ENCODE results near the gene EEF2K. TPM values are rescaled to one million over a fixed set of nuclear protein-coding genes. Genes with fewer than 3 reads are reported as not detected.

The EEF2K gene
- total and polyA plus RNA-seq, 2 of the 13 experiments (the other 11 are each of a cell fraction or from before 2014, with no cell fraction given): 22.0 to 23.8 TPM

GRCh38 chr16:22252317-22252716 lies 46.2 kb downstream of the EEF2K start:
- Histone ChIP-seq H3K27me3 (ENCODE audit: control insufficient read depth in 1 of 2, insufficient read depth in 2 of 2, low read length in 2 of 2) (no peaks in the 10 kb centered on the region), H3K9ac (ENCODE audit: insufficient read depth, low read depth, low read length) (no peak overlapping the region), H3K4me1 (ENCODE audit: insufficient read depth, low read length) (no peaks in the 10 kb centered on the region), H3K4me3 (replicated peaks in 1 of 3; ENCODE audit: insufficient read depth in 1 of 3, low read depth in 2 of 3, low read length in 3 of 3) (no peak overlapping the region), H3K36me3 (replicated peaks in 1 of 2; ENCODE audit: control insufficient read depth in 1 of 2, insufficient read depth in 2 of 2, low read length in 2 of 2) (peaks cover 43 to 80% of the 10 kb centered on the region in 2 experiments), H4K20me1 (ENCODE audit: insufficient read depth, low read length) (no peaks in the 10 kb centered on the region), H3K27ac (ENCODE audit: extremely low read length, insufficient read depth, low read length) (no peak overlapping the region), H2AFZ (ENCODE audit: low read length) (no peak overlapping the region), H3K9me3 (ENCODE audit: low read length) (no peaks in the 10 kb centered on the region), H3K79me2 (ENCODE audit: insufficient read depth, low read length) (no peaks in the 10 kb centered on the region), H3K4me2 (ENCODE audit: low read depth, low read length) (no peak overlapping the region)
- DNase-seq (ENCODE audit: low spot score) (no peak), FAIRE-seq (no peak), ATAC-seq (peak; percentile 33; the same call in 1 of the 3 replicates)
- ChIA-PET POLR2A (interaction anchor here (1.6 kb wide), 1 partner anchor 19 kb away, joined by 4 read pairs; no protein-coding TSS in a partner anchor), CTCF (ENCODE audit: low intra/inter-chr PET ratio, low total read pairs) (no interaction called here)
- 74% methylated on average over 5 of the region's 5 CpGs for WGBS (ENCODE audit: low lambda C conversion rate)
- no TSS peak for BruUV-seq (replicated peaks)
- intact Hi-C loops (cut with micrococcal nuclease; ENCODE audit: unreplicated experiment): no loop called here
- in situ Hi-C loops (cut with HindIII; ENCODE audit: extremely low pct_ligation_motif_present, low pct_unique_long_range_greater_than_20kb): no loop called here
- TF ChIP-seq NFYC (CRISPR knock-in tag; IDR thresholded peaks at IDR 0.05): 0 out of 2 replicates have a peak, but pooled peaks have one; percentile 11
- TF ChIP-seq MXI1 (IDR thresholded peaks at IDR 0.05; ENCODE audit: borderline replicate concordance, low read depth, low read length): no peak
- no peak for TF ChIP-seq PPARG (CRISPR knock-in tag; conservative IDR thresholded peaks at IDR 0.05)
- 0 out of 2 replicates have a peak, but pooled peaks have one; percentile 2 for TF ChIP-seq ZNF441 (CRISPR knock-in tag; IDR thresholded peaks at IDR 0.05; ENCODE audit: borderline replicate concordance)
- no peak for TF ChIP-seq ZNF598 (CRISPR knock-in tag; IDR thresholded peaks at IDR 0.05; ENCODE audit: borderline replicate concordance)
- no peak for TF ChIP-seq ZSCAN22 (CRISPR knock-in tag; IDR thresholded peaks at IDR 0.05)
- TF ChIP-seq, protein P1, sequence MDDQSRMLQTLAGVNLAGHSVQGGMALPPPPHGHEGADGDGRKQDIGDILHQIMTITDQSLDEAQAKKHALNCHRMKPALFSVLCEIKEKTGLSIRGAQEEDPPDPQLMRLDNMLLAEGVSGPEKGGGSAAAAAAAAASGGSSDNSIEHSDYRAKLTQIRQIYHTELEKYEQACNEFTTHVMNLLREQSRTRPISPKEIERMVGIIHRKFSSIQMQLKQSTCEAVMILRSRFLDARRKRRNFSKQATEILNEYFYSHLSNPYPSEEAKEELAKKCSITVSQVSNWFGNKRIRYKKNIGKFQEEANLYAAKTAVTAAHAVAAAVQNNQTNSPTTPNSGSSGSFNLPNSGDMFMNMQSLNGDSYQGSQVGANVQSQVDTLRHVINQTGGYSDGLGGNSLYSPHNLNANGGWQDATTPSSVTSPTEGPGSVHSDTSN (CRISPR knock-in tag; IDR thresholded peaks at IDR 0.05; ENCODE audit: borderline replicate concordance): no peak

GRCh38 chr16:22253272-22253671 lies 47.2 kb downstream of the EEF2K start:
- H4K20me1 ChIP-seq (ENCODE audit: insufficient read depth, low read length): no peaks in the 10 kb centered on the region
- no peaks in the 10 kb centered on the region for H3K27me3 ChIP-seq (ENCODE audit: control insufficient read depth in 1 of 2, insufficient read depth in 2 of 2, low read length in 2 of 2)
- TF ChIP-seq ZNF430 (CRISPR knock-in tag; IDR thresholded peaks at IDR 0.05): no peak
- no peak for TF ChIP-seq TOPORS (CRISPR knock-in tag; IDR thresholded peaks at IDR 0.05)
- TF ChIP-seq IKZF4 (CRISPR knock-in tag; IDR thresholded peaks at IDR 0.05; ENCODE audit: borderline replicate concordance, low read depth, not compliant biosample characterization): no peak
- TF ChIP-seq ZNF713 (CRISPR knock-in tag; IDR thresholded peaks at IDR 0.05): no peak
- no peak for TF ChIP-seq FOSL1 (CRISPR knock-in tag; IDR thresholded peaks at IDR 0.05; ENCODE audit: borderline replicate concordance)
- no peak for TF ChIP-seq SSRP1 (CRISPR knock-in tag; IDR thresholded peaks at IDR 0.05)
- no peak for TF ChIP-seq ZNF629 (CRISPR knock-in tag; conservative IDR thresholded peaks at IDR 0.05)
- TF ChIP-seq MLX (CRISPR knock-in tag; IDR thresholded peaks at IDR 0.05): no peak
- no peak for TF ChIP-seq ARNT (IDR thresholded peaks at IDR 0.05)
- no peak for TF ChIP-seq JUNB (CRISPR knock-in tag; IDR thresholded peaks at IDR 0.05; ENCODE audit: borderline replicate concordance)
- no peak for TF ChIP-seq PLRG1 (conservative IDR thresholded peaks at IDR 0.05)
- no peak for TF ChIP-seq ZNF614 (CRISPR knock-in tag; IDR thresholded peaks at IDR 0.05; ENCODE audit: borderline replicate concordance)
- no peak for TF ChIP-seq ZNF605 (CRISPR knock-in tag; IDR thresholded peaks at IDR 0.05)
- no peaks in the 10 kb centered on the region for H3K9me3 ChIP-seq (ENCODE audit: low read length)
- in situ Hi-C loops (cut with HindIII; ENCODE audit: extremely low pct_ligation_motif_present, low pct_unique_long_range_greater_than_20kb): no loop called here
- H3K36me3 ChIP-seq (replicated peaks in 1 of 2; ENCODE audit: control insufficient read depth in 1 of 2, insufficient read depth in 2 of 2, low read length in 2 of 2): peaks cover 48 to 83% of the 10 kb centered on the region in 2 experiments
- no peak overlapping the region for H3K9ac ChIP-seq (ENCODE audit: insufficient read depth, low read depth, low read length)
- FAIRE-seq: no peak
- no TSS peak for BruUV-seq (replicated peaks)
- H3K79me2 ChIP-seq (ENCODE audit: insufficient read depth, low read length): no peaks in the 10 kb centered on the region
- ChIA-PET POLR2A (interaction anchor here (1.6 kb wide), 1 partner anchor 20 kb away, joined by 4 read pairs; no protein-coding TSS in a partner anchor), CTCF (ENCODE audit: low intra/inter-chr PET ratio, low total read pairs) (no interaction called here)
- WGBS (ENCODE audit: low lambda C conversion rate): 96% methylated on average over 5 of the region's 5 CpGs
- DNase-seq (ENCODE audit: low spot score): no peak
- no peak for ATAC-seq
- no peak overlapping the region for H3K4me2 ChIP-seq (ENCODE audit: low read depth, low read length)
- no peak overlapping the region for H3K27ac ChIP-seq (ENCODE audit: extremely low read length, insufficient read depth, low read length)
- no peaks in the 10 kb centered on the region for H3K4me1 ChIP-seq (ENCODE audit: insufficient read depth, low read length)
- H2AFZ ChIP-seq (ENCODE audit: low read length): no peak overlapping the region
- intact Hi-C loops (cut with micrococcal nuclease; ENCODE audit: unreplicated experiment): no loop called here
- H3K4me3 ChIP-seq (replicated peaks in 1 of 3; ENCODE audit: insufficient read depth in 1 of 3, low read depth in 2 of 3, low read length in 3 of 3): no peak overlapping the region

Data from HepG2 (cell line).